SK-N-SH (cell line): ENCODE measurements around the gene PRMT5. TPM values are rescaled to one million over a fixed set of nuclear protein-coding genes. Genes with fewer than 3 reads are reported as not detected.
A peak's percentile ranks its signal among the peaks of the same experiment; 100 is the strongest.

ENCODE experiments used
- CTCF ChIA-PET: fragments of 300-600, 350-600 bp; formaldehyde crosslinking; extraction: SDS; loops from one replicate; lab custom pipeline; 2021; lab: Yijun Ruan, JAX
- POLR2A ChIA-PET: fragments of 350-600 bp; sonication (Branson Sonifier 250); formaldehyde crosslinking; extraction: SDS; loops from one replicate; lab custom pipeline; 2020; ENCODE audit warnings: antibody characterized with exemption, inconsistent platforms; lab: Yijun Ruan, JAX
- DNase-seq: peaks from one replicate; pipeline ENCODE4 v3.0.0; 2012
- H2AFZ ChIP-seq: fragments of 200-600 bp; sonication (generic); 2 replicates; pipeline ENCODE4 v1.8.1; 2016; ENCODE audit warnings: antibody characterized with exemption, mild to moderate bottlenecking, low read depth
- H3F3A ChIP-seq: fragments of 200-600 bp; sonication (generic); replicated peaks from 2 replicates; pipeline ENCODE3; 2016; ENCODE audit warnings: antibody characterized with exemption, mild to moderate bottlenecking; ENCODE audit not compliant: insufficient read depth
- H3K27ac ChIP-seq, 2 experiments: fragments of 200-500 bp in 1 of 2; fragments of 200-600 bp in 1 of 2; sonication (Bioruptor generic) in 1 of 2; sonication (generic), shearing (Covaris generic) in 1 of 2; 2 replicates each; pipeline versions ENCODE4 v1.5.1 to v1.6.1; 2014 to 2016; ENCODE audit warnings: low read depth in 2 of 2, inconsistent platforms in 1 of 2, low read length in 1 of 2, mild to moderate bottlenecking in 1 of 2, mixed read lengths in 1 of 2
- H3K27me3 ChIP-seq: fragments of 200-600 bp; sonication (generic), shearing (Covaris generic); 2 replicates; pipeline ENCODE4 v1.6.1; 2016; ENCODE audit warnings: mixed run types; ENCODE audit not compliant: insufficient read depth
- H3K36me3 ChIP-seq, 2 experiments: fragments of 200-500 bp in 1 of 2; fragments of 200-600 bp in 1 of 2; sonication (Bioruptor generic) in 1 of 2; sonication (generic) in 1 of 2; replicated peaks in 1 of 2; 2 replicates each; pipeline versions ENCODE3 to v1.5.1; 2014 to 2016; ENCODE audit warnings: low read length in 1 of 2, mild to moderate bottlenecking in 1 of 2; ENCODE audit not compliant: insufficient read depth in 2 of 2, control insufficient read depth in 1 of 2
- H3K4me1 ChIP-seq, 2 experiments: fragments of 200-500 bp in 1 of 2; fragments of 200-600 bp in 1 of 2; sonication (Bioruptor generic) in 1 of 2; sonication (generic), shearing (Covaris generic) in 1 of 2; 2 replicates each; pipeline versions ENCODE4 v1.5.1 to v1.6.1; 2014 to 2016; ENCODE audit warnings: low read depth in 1 of 2, low read length in 1 of 2, mixed run types in 1 of 2; ENCODE audit not compliant: insufficient read depth in 2 of 2, control insufficient read depth in 1 of 2
- H3K4me2 ChIP-seq: fragments of 200-600 bp; sonication (generic), shearing (Covaris generic); 2 replicates; pipeline ENCODE4 v1.6.1; 2017; ENCODE audit warnings: mixed run types
- H3K4me3 ChIP-seq, 2 experiments: fragments of 200-500 bp in 1 of 2; fragments of 200-600 bp in 1 of 2; sonication (Bioruptor generic) in 1 of 2; sonication (generic), shearing (Covaris generic) in 1 of 2; 2 replicates each; pipeline versions ENCODE4 v1.5.1 to v1.8.1; 2014 to 2016; ENCODE audit warnings: low read depth in 2 of 2, inconsistent platforms in 1 of 2, low read length in 1 of 2, mild to moderate bottlenecking in 1 of 2, mixed read lengths in 1 of 2, moderate library complexity in 1 of 2
- H3K79me2 ChIP-seq: fragments of 200-600 bp; sonication (generic); 2 replicates; pipeline ENCODE4 v1.8.1; 2017; ENCODE audit warnings: mild to moderate bottlenecking; ENCODE audit not compliant: insufficient read depth
- H3K9ac ChIP-seq: fragments of 200-600 bp; sonication (generic); 2 replicates; pipeline ENCODE4 v1.6.1; 2017; ENCODE audit warnings: mixed run types
- H3K9me2 ChIP-seq: fragments of 200-600 bp; sonication (generic); 2 replicates; pipeline ENCODE4 v1.6.1; 2017; ENCODE audit warnings: mixed run types
- H3K9me3 ChIP-seq: fragments of 200-600 bp; sonication (generic); 2 replicates; pipeline ENCODE4 v1.6.1; 2017; ENCODE audit warnings: mixed run types, mild to moderate bottlenecking, moderate library complexity
- H4K20me1 ChIP-seq: fragments of 200-600 bp; sonication (generic); 2 replicates; pipeline ENCODE4 v1.6.1; 2017; ENCODE audit warnings: mild to moderate bottlenecking, mixed run types; ENCODE audit not compliant: insufficient read depth
- CHD2 ChIP-seq: fragments of 150-350 bp; IDR thresholded peaks from 2 replicates; pipeline ENCODE4 v1.6.1; 2018; ENCODE audit warnings: low read length; ENCODE audit not compliant: partially characterized antibody
- ELF1 ChIP-seq: IDR thresholded peaks from 2 replicates; pipeline ENCODE4 v1.4.0; 2012
- EZH2phosphoT487 ChIP-seq: fragments of 200-600 bp; sonication (generic); IDR thresholded peaks from 2 replicates; pipeline ENCODE4 v1.6.1; 2017; ENCODE audit warnings: low read depth, mixed run types, mild to moderate bottlenecking, antibody characterized with exemption, moderate library complexity, borderline replicate concordance
- FOXJ3 ChIP-seq: sonication (generic); formaldehyde crosslinking; IDR thresholded peaks from 2 replicates; pipeline ENCODE4 v1.5.1; 2020; ENCODE audit warnings: mild to moderate bottlenecking, missing genetic modification reagents
- FOXM1 ChIP-seq: IDR thresholded peaks from 2 replicates; pipeline ENCODE4 v1.4.0; 2012; ENCODE audit warnings: low read depth, mild to moderate bottlenecking
- JUND ChIP-seq: IDR thresholded peaks from 2 replicates; pipeline ENCODE4 v1.4.0; 2012
- MXI1 ChIP-seq: IDR thresholded peaks from 2 replicates; pipeline ENCODE4 v1.6.1; 2012; ENCODE audit warnings: mild to moderate bottlenecking, low read depth, low read length, improper control_type of control experiment
- NRF1 ChIP-seq: IDR thresholded peaks from 2 replicates; pipeline ENCODE4 v1.6.1; 2012; ENCODE audit warnings: low read depth, mild to moderate bottlenecking, low read length
- PBX3 ChIP-seq: IDR thresholded peaks from 2 replicates; pipeline ENCODE4; 2012
- RAD21 ChIP-seq: IDR thresholded peaks from 2 replicates; pipeline ENCODE4 v1.6.1; 2012; ENCODE audit warnings: mild to moderate bottlenecking, low read length
- RFX5 ChIP-seq: IDR thresholded peaks from 2 replicates; pipeline ENCODE4 v1.6.1; 2012; ENCODE audit warnings: mild to moderate bottlenecking, improper control_type of control experiment, low read length
- RXRA ChIP-seq: IDR thresholded peaks from 2 replicates; pipeline ENCODE4 v1.4.0; 2012; ENCODE audit warnings: low read depth, mild to moderate bottlenecking, borderline replicate concordance
- SIN3A ChIP-seq: IDR thresholded peaks from 2 replicates; pipeline ENCODE4 v1.6.1; 2012; ENCODE audit warnings: low read depth, mild to moderate bottlenecking, low read length, moderate library complexity, borderline replicate concordance
- TAF1 ChIP-seq: IDR thresholded peaks from 2 replicates; pipeline ENCODE4 v1.6.1; 2012; ENCODE audit warnings: low read depth, mild to moderate bottlenecking, low read length, moderate library complexity, borderline replicate concordance
- USF2 ChIP-seq: fragments of 150-350 bp; IDR thresholded peaks from 2 replicates; pipeline ENCODE4 v1.6.1; 2017; ENCODE audit warnings: antibody characterized with exemption, low read length, low read depth, borderline replicate concordance
- WGBS: methylation state at CpG from one replicate; pipeline ENCODE4 v1.1.6; 2017; ENCODE audit warnings: low lambda C conversion rate; 5-methylcytosine and 5-hydroxymethylcytosine counted together
- polyA plus RNA-seq, 3 experiments: library from polyadenylated mRNA; depleted of rRNA; stranded (reverse); fragments of >200 nt; gene quantifications; 2 replicates each; pipeline ENCODE4 v1.2.3, GENCODE V29; 2012
- TF ChIP-seq, protein P1 (sequence below): IDR thresholded peaks from 2 replicates; pipeline ENCODE4 v1.4.0; 2012; ENCODE audit warnings: low read depth, borderline replicate concordance
- TF ChIP-seq, protein P2 (sequence below): IDR thresholded peaks from 2 replicates; pipeline ENCODE4 v1.4.0; 2012; ENCODE audit warnings: low read depth
- TF ChIP-seq, protein P3 (sequence below): IDR thresholded peaks from 2 replicates; pipeline ENCODE4 v1.6.1; 2012; ENCODE audit warnings: mild to moderate bottlenecking, low read depth, low read length, moderate library complexity
- TF ChIP-seq, protein P4 (sequence below): fragments of 200-600 bp; sonication (generic); IDR thresholded peaks from 2 replicates; pipeline ENCODE4 v1.6.1; 2017; ENCODE audit warnings: antibody characterized with exemption, mild to moderate bottlenecking, moderate library complexity

Gene PRMT5
- polyA plus RNA-seq, 1 of the 3 experiments (the other 2 are of a cell fraction) = 132 TPM

DNA sequence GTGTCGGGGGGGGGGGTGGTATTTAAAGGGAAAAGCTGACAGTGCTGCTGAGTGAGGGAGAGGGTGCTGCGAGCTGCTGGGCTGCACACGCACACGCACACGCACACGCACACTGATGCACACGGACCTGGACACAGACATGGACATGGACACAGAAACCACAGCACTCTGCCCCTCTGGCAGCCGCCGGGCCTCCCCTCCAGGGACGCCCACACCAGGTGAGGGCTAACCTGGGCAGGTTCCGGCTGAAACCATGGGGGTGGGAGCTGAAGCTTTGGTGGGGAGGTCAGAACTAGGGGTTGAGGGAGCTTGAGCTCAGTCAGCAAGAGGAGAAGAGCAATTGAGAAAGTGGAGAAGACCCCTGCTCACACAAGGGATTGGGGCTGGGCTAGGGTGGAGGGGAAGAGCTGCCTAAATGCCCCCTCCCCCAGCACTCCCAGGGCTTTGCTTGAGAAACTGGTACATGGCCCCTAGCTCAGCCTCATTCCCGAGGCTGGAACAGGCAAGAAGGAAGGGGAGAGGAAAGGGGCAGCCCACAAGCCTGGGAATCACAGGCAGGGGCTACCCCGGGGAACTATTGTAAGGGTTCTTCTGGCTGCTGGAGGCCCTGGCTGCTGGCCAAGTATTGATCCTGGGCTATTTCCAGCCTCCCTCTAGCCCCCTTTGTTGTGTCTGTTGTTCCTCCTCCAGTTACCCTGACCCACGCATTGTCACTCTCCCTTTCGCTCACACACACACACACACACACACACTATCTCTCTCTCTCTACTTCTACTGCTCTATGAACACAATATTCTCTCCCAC lies 45.8 kb downstream of the PRMT5 start, which contains the start of gene REM2:
TSS of gene REM2 (plus strand) at position 50 of the 804 bp plus-strand sequence. CDS start at position 116, 66 bp downstream.
- no peaks in the 10 kb centered on the region for H3K27me3 ChIP-seq
- peaks cover 4% of the 10 kb centered on the region for H3F3A ChIP-seq
- H4K20me1 ChIP-seq = no peaks in the 10 kb centered on the region
- peak; percentile 51 for DNase-seq
- peaks cover 8 to 45% of the 10 kb centered on the region in 2 experiments; a peak in 2 of 4 replicates for H3K4me1 ChIP-seq
- 69% methylated on average over 12 of the region's 15 CpGs for WGBS
- peaks cover 0 to 2% of the 10 kb centered on the region in 2 experiments for H3K36me3 ChIP-seq
- CTCF ChIA-PET = interaction anchor here (1.0 to 13.0 kb wide), 12 partner anchors 10 to 175 kb away, joined by 3 to 96 read pairs (median 6); partner anchors contain the start of gene RBM23
- POLR2A ChIA-PET = interaction anchor here (1.4 to 2.2 kb wide), 3 partner anchors 12 to 36 kb away, joined by 3 to 11 read pairs (median 5); partner anchors contain the start of genes LRP10 and RBM23
- H3K79me2 ChIP-seq = peaks cover 6% of the 10 kb centered on the region; the same call in 1 of the 2 replicates
- peak within 1 kb of the TSS in 1 of 2 experiments; percentile 8; a peak in 1 of 4 replicates for H3K4me3 ChIP-seq
- H3K9me3 ChIP-seq = no peaks in the 10 kb centered on the region
- H3K9me2 ChIP-seq = no peaks in the 10 kb centered on the region
- peak within 1 kb of the TSS in 1 of 2 experiments; percentile 69; a peak in 1 of 4 replicates for H3K27ac ChIP-seq
- H3K9ac ChIP-seq = no peak within 1 kb of the TSS
- H3K4me2 ChIP-seq = no peak within 1 kb of the TSS
- H2AFZ ChIP-seq = no peak within 1 kb of the TSS
- TF ChIP-seq FOXJ3 (CRISPR knock-in tag) = no peak
- TF ChIP-seq FOXM1 = no peak
- no peak for TF ChIP-seq RAD21
- no peak for TF ChIP-seq SIN3A
- TF ChIP-seq USF2 = no peak
- no peak for TF ChIP-seq TAF1
- no peak for TF ChIP-seq RXRA
- TF ChIP-seq, protein P1, sequence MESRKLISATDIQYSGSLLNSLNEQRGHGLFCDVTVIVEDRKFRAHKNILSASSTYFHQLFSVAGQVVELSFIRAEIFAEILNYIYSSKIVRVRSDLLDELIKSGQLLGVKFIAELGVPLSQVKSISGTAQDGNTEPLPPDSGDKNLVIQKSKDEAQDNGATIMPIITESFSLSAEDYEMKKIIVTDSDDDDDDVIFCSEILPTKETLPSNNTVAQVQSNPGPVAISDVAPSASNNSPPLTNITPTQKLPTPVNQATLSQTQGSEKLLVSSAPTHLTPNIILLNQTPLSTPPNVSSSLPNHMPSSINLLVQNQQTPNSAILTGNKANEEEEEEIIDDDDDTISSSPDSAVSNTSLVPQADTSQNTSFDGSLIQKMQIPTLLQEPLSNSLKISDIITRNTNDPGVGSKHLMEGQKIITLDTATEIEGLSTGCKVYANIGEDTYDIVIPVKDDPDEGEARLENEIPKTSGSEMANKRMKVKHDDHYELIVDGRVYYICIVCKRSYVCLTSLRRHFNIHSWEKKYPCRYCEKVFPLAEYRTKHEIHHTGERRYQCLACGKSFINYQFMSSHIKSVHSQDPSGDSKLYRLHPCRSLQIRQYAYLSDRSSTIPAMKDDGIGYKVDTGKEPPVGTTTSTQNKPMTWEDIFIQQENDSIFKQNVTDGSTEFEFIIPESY = no peak
- TF ChIP-seq, protein P2, sequence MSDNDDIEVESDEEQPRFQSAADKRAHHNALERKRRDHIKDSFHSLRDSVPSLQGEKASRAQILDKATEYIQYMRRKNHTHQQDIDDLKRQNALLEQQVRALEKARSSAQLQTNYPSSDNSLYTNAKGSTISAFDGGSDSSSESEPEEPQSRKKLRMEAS = no peak
- TF ChIP-seq, protein P3, sequence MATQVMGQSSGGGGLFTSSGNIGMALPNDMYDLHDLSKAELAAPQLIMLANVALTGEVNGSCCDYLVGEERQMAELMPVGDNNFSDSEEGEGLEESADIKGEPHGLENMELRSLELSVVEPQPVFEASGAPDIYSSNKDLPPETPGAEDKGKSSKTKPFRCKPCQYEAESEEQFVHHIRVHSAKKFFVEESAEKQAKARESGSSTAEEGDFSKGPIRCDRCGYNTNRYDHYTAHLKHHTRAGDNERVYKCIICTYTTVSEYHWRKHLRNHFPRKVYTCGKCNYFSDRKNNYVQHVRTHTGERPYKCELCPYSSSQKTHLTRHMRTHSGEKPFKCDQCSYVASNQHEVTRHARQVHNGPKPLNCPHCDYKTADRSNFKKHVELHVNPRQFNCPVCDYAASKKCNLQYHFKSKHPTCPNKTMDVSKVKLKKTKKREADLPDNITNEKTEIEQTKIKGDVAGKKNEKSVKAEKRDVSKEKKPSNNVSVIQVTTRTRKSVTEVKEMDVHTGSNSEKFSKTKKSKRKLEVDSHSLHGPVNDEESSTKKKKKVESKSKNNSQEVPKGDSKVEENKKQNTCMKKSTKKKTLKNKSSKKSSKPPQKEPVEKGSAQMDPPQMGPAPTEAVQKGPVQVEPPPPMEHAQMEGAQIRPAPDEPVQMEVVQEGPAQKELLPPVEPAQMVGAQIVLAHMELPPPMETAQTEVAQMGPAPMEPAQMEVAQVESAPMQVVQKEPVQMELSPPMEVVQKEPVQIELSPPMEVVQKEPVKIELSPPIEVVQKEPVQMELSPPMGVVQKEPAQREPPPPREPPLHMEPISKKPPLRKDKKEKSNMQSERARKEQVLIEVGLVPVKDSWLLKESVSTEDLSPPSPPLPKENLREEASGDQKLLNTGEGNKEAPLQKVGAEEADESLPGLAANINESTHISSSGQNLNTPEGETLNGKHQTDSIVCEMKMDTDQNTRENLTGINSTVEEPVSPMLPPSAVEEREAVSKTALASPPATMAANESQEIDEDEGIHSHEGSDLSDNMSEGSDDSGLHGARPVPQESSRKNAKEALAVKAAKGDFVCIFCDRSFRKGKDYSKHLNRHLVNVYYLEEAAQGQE = no peak
- TF ChIP-seq PBX3 = no peak
- no peak for TF ChIP-seq NRF1
- no peak for TF ChIP-seq JUND
- no peak for TF ChIP-seq EZH2phosphoT487
- no peak for TF ChIP-seq CHD2
- TF ChIP-seq ELF1 = no peak
- TF ChIP-seq RFX5 = no peak
- TF ChIP-seq, protein P4, sequence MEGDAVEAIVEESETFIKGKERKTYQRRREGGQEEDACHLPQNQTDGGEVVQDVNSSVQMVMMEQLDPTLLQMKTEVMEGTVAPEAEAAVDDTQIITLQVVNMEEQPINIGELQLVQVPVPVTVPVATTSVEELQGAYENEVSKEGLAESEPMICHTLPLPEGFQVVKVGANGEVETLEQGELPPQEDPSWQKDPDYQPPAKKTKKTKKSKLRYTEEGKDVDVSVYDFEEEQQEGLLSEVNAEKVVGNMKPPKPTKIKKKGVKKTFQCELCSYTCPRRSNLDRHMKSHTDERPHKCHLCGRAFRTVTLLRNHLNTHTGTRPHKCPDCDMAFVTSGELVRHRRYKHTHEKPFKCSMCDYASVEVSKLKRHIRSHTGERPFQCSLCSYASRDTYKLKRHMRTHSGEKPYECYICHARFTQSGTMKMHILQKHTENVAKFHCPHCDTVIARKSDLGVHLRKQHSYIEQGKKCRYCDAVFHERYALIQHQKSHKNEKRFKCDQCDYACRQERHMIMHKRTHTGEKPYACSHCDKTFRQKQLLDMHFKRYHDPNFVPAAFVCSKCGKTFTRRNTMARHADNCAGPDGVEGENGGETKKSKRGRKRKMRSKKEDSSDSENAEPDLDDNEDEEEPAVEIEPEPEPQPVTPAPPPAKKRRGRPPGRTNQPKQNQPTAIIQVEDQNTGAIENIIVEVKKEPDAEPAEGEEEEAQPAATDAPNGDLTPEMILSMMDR = no peak
- no peak for TF ChIP-seq MXI1
